ENCODE measurements around the gene IRF4. TPM values are rescaled to one million over a fixed set of nuclear protein-coding genes. Genes with fewer than 3 reads are reported as not detected.

Gene IRF4
- total RNA-seq, 5 donors from 2014 or later (not counting 1 experiment from before 2014, with no cell fraction given): 16.9 to 67.2 (median 28.4) TPM

DNA sequence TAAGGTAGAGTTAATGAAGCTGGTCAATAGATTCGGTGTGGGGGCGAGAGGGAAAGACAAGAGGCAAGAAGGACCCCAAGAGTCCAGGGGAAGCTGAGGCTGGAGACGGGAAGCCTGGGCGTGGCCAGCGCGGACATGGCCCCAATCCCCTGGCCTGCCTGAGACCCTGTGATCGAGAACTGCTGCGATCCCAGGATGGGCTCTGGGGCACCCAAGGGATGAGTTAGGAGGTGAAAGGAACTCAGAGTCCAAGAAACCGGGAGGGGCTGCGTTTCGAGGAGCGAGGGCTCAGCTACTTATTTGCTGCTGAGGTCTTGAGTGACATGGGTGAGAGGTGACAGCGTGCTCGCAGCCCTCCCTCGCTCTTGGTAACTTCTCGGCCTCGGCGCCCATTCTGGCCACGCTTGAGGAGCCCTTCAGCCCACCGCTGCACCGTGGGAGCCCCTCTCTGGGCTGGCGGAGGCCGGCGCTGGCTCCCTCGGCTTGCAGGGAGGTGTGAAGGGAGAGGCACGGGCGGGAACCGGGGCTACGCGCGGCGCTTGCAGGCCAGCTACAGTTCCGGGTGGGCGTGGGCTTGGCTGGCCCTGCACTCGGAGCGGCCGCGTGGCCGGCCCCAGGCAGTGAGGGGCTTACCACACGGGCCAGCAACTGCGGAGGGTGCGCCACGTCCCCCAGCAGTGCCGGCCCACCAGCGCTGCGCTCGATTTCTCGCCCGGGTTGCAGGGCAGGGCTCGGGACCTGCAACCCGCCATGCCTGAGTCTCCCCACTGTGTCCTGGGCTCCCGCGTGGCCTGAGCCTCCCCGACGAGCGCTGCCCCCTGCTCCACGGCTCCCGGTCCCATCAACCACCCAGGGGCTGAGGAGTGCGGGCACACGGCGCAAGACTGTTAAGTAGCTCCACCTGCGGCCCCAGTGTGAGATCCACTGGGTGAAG, 58.2 kb downstream of the IRF4 start:
- peaks cover 31 to 47% of the 10 kb centered on the region in 2 experiments for H3K4me1 ChIP-seq (ENCODE audit: control insufficient read depth in 1 of 2, extremely low read depth in 1 of 2, insufficient read depth in 2 of 2, low read length in 2 of 2)
- Mint-ChIP-seq H3K27me3 (no peaks in the 10 kb centered on the region), H3K9me3 (no peaks in the 10 kb centered on the region), H3K4me3 (no peak overlapping the region), H3K36me3 (no peaks in the 10 kb centered on the region), H3K4me1 (peaks cover 37 to 44% (median 38%) of the 10 kb centered on the region in 3 donors), H3K27ac (peak overlapping the region in 1 of 2 donors; percentile 6)
- DNase-seq (peak in 1 of 35 experiments; percentile 2), ATAC-seq (replicated peaks in 1 of 4) (no peak)
- WGBS (ENCODE audit: insufficient coverage): 95% methylated on average over 62 of the region's 62 CpGs
- H3K36me3 ChIP-seq (ENCODE audit: control insufficient read depth in 2 of 2, extremely low read depth in 1 of 2, insufficient read depth in 1 of 2, low read length in 1 of 2): no peaks in the 10 kb centered on the region
- H3K4me3 ChIP-seq (ENCODE audit: control insufficient read depth in 1 of 2, extremely low read depth in 1 of 2, low read length in 1 of 2): no peak overlapping the region
- ChIA-PET CTCF (no interaction called here), POLR2A (no interaction called here)
- H3K27me3 ChIP-seq (replicated peaks in 1 of 2; ENCODE audit: control insufficient read depth in 2 of 2, extremely low read depth in 1 of 2, insufficient read depth in 2 of 2, low read length in 1 of 2): peaks cover 0 to 4% of the 10 kb centered on the region in 2 experiments
- no peak overlapping the region for H3K27ac ChIP-seq (ENCODE audit: low read length)
- H3K9me3 ChIP-seq: no peaks in the 10 kb centered on the region

DNA sequence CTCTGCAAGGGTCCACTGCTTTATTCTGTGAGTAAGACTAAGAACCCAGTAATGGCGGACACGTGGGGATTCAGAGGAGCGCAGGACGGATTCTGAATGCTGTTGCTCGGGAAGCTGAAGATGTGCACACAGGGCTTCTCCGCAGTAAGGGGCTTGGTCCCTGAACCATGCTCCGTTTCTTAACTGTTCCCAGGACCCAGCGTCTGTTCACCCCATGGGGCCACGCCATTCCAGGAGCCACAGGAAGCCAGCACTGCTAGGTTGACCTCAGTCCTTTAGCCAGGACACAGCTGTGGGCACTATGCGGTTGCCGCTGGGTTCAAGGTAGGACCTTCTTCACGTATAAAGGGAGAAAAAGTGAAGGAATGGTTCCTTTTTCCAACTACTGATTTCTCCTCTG, 59.8 kb downstream of the IRF4 start:
- Histone ChIP-seq H3K9me3 (no peaks in the 10 kb centered on the region), H3K27me3 (replicated peaks in 1 of 2; ENCODE audit: control insufficient read depth in 2 of 2, extremely low read depth in 1 of 2, insufficient read depth in 2 of 2, low read length in 1 of 2) (peaks cover 0 to 2% of the 10 kb centered on the region in 2 experiments), H3K36me3 (ENCODE audit: control insufficient read depth in 2 of 2, extremely low read depth in 1 of 2, insufficient read depth in 1 of 2, low read length in 1 of 2) (no peaks in the 10 kb centered on the region), H3K4me1 (ENCODE audit: control insufficient read depth in 1 of 2, extremely low read depth in 1 of 2, insufficient read depth in 2 of 2, low read length in 2 of 2) (peaks cover 21 to 31% of the 10 kb centered on the region in 2 experiments), H3K4me3 (ENCODE audit: control insufficient read depth in 1 of 2, extremely low read depth in 1 of 2, low read length in 1 of 2) (no peak overlapping the region), H3K27ac (ENCODE audit: low read length) (no peak overlapping the region)
- DNase-seq (peak in 1 of 35 experiments; percentile 4), ATAC-seq (replicated peaks in 1 of 4) (no peak)
- H3K9me3 Mint-ChIP-seq: no peaks in the 10 kb centered on the region
- ChIA-PET POLR2A (no interaction called here), CTCF (no interaction called here)
- peaks cover 27 to 35% (median 30%) of the 10 kb centered on the region in 3 donors for H3K4me1 Mint-ChIP-seq
- WGBS (ENCODE audit: insufficient coverage): 96% methylated on average over 10 of the region's 12 CpGs
- no peak overlapping the region for H3K27ac Mint-ChIP-seq
- no peak overlapping the region for H3K4me3 Mint-ChIP-seq
- no peaks in the 10 kb centered on the region for H3K27me3 Mint-ChIP-seq
- no peaks in the 10 kb centered on the region for H3K36me3 Mint-ChIP-seq

DNA sequence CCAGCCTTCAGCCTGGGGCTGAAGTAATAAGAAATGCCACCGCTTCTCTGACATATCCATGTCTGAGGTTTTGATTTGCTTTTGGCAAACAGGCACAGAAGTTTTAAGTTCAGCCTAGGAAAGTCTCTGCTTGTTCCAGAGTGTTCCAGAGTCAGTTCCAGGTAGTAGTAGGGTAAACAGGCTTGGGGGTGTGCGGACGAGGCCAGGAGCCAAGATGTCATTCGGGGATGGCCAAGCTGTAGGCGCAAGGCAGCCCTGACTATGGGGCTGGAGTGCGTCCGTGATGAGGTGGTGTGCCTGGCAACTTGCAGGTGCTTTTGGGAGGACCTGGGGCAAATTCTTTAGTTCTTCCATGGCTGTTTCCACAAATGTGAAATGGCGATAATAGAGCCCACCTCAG, 60.3 kb downstream of the IRF4 start:
- no peak overlapping the region for H3K27ac Mint-ChIP-seq
- peak in 1 of 35 experiments; percentile 2 for DNase-seq

GRCh38 chr6:452301-453067, 60.9 kb downstream of the IRF4 start:
- no peak for DNase-seq
- CTCF ChIA-PET: no interaction called here
- H3K36me3 ChIP-seq (ENCODE audit: control insufficient read depth in 2 of 2, extremely low read depth in 1 of 2, insufficient read depth in 1 of 2, low read length in 1 of 2): no peaks in the 10 kb centered on the region
- Mint-ChIP-seq H3K4me1 (peaks cover 18 to 24% (median 23%) of the 10 kb centered on the region in 3 donors), H3K4me3 (no peak overlapping the region), H3K27me3 (no peaks in the 10 kb centered on the region), H3K27ac (no peak overlapping the region), H3K9me3 (no peaks in the 10 kb centered on the region), H3K36me3 (no peaks in the 10 kb centered on the region)
- H3K4me1 ChIP-seq (ENCODE audit: control insufficient read depth in 1 of 2, extremely low read depth in 1 of 2, insufficient read depth in 2 of 2, low read length in 2 of 2): peaks cover 11 to 20% of the 10 kb centered on the region in 2 experiments
- POLR2A ChIA-PET: interaction anchor here in 1 of 2 donors (0.6 kb wide), 1 partner anchor 37 kb away, joined by 3 read pairs; no protein-coding TSS in a partner anchor
- H3K4me3 ChIP-seq (ENCODE audit: control insufficient read depth in 1 of 2, extremely low read depth in 1 of 2, low read length in 1 of 2): no peak overlapping the region
- no peak overlapping the region for H3K27ac ChIP-seq (ENCODE audit: low read length)
- no peak for ATAC-seq (replicated peaks in 1 of 4)
- 92% methylated on average over 9 of the region's 9 CpGs for WGBS (ENCODE audit: insufficient coverage)
- no peaks in the 10 kb centered on the region for H3K9me3 ChIP-seq
- H3K27me3 ChIP-seq (replicated peaks in 1 of 2; ENCODE audit: control insufficient read depth in 2 of 2, extremely low read depth in 1 of 2, insufficient read depth in 2 of 2, low read length in 1 of 2): no peaks in the 10 kb centered on the region

More for the DNA sequence above, 60.3 kb downstream of the IRF4 start:
- ChIA-PET POLR2A (interaction anchor here in 1 of 2 donors (0.6 kb wide), 1 partner anchor 38 kb away, joined by 3 read pairs; no protein-coding TSS in a partner anchor), CTCF (no interaction called here)
- Histone ChIP-seq H3K9me3 (no peaks in the 10 kb centered on the region), H3K27me3 (replicated peaks in 1 of 2; ENCODE audit: control insufficient read depth in 2 of 2, extremely low read depth in 1 of 2, insufficient read depth in 2 of 2, low read length in 1 of 2) (peaks cover 0 to 2% of the 10 kb centered on the region in 2 experiments), H3K4me1 (ENCODE audit: control insufficient read depth in 1 of 2, extremely low read depth in 1 of 2, insufficient read depth in 2 of 2, low read length in 2 of 2) (peaks cover 16 to 26% of the 10 kb centered on the region in 2 experiments), H3K36me3 (ENCODE audit: control insufficient read depth in 2 of 2, extremely low read depth in 1 of 2, insufficient read depth in 1 of 2, low read length in 1 of 2) (no peaks in the 10 kb centered on the region), H3K27ac (ENCODE audit: low read length) (no peak overlapping the region), H3K4me3 (ENCODE audit: control insufficient read depth in 1 of 2, extremely low read depth in 1 of 2, low read length in 1 of 2) (no peak overlapping the region)
- Mint-ChIP-seq H3K27me3 (no peaks in the 10 kb centered on the region), H3K36me3 (no peaks in the 10 kb centered on the region), H3K4me3 (no peak overlapping the region), H3K4me1 (peaks cover 22 to 30% (median 25%) of the 10 kb centered on the region in 3 donors), H3K9me3 (no peaks in the 10 kb centered on the region)
- no peak for ATAC-seq (replicated peaks in 1 of 4)
- 90% methylated on average over 6 of the region's 8 CpGs for WGBS (ENCODE audit: insufficient coverage)

DNA sequence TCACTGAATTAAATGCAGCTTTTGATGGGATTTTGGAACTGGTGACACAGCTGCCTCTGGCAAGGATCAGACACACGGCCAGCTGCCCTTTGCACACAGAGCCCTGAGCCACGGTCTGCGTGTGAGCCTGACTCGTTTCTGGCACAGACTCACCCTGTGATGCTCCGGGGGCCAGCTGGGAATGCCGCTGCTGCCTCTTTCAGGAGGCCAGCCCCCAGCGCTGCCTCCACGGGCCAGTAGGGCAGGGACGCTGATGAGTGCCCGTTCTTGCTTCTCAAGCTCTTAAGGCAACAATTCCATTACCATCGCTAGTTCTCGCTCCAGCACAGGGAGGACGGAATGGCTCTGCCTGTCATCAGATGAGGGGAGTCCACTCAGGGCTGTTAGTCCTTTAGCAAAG, 61.6 kb downstream of the IRF4 start:
- Mint-ChIP-seq H3K4me3 (no peak overlapping the region), H3K27me3 (no peaks in the 10 kb centered on the region), H3K27ac (no peak overlapping the region), H3K9me3 (peaks cover 0 to 2% (median 0%) of the 10 kb centered on the region in 3 donors), H3K36me3 (no peaks in the 10 kb centered on the region), H3K4me1 (peaks cover 11 to 17% (median 16%) of the 10 kb centered on the region in 3 donors)
- Histone ChIP-seq H3K36me3 (ENCODE audit: control insufficient read depth in 2 of 2, extremely low read depth in 1 of 2, insufficient read depth in 1 of 2, low read length in 1 of 2) (no peaks in the 10 kb centered on the region), H3K4me3 (ENCODE audit: control insufficient read depth in 1 of 2, extremely low read depth in 1 of 2, low read length in 1 of 2) (no peak overlapping the region), H3K4me1 (ENCODE audit: control insufficient read depth in 1 of 2, extremely low read depth in 1 of 2, insufficient read depth in 2 of 2, low read length in 2 of 2) (peaks cover 4 to 13% of the 10 kb centered on the region in 2 experiments), H3K27ac (ENCODE audit: low read length) (no peak overlapping the region), H3K9me3 (no peaks in the 10 kb centered on the region), H3K27me3 (replicated peaks in 1 of 2; ENCODE audit: control insufficient read depth in 2 of 2, extremely low read depth in 1 of 2, insufficient read depth in 2 of 2, low read length in 1 of 2) (no peaks in the 10 kb centered on the region)
- ChIA-PET CTCF (interaction anchor here in 1 of 2 donors (0.6 kb wide), 1 partner anchor 1563 kb away, joined by 5 read pairs; no protein-coding TSS in a partner anchor), POLR2A (no interaction called here)
- no peak for ATAC-seq (replicated peaks in 1 of 4)
- no peak for DNase-seq
- WGBS (ENCODE audit: insufficient coverage): 79% methylated on average over 13 of the region's 13 CpGs

Data from T-cell (primary cell).